Measurements from ENCODE around the gene SULT2B1. TPM values are rescaled to one million over a fixed set of nuclear protein-coding genes. Genes with fewer than 3 reads are reported as not detected.

Gene SULT2B1
- total RNA-seq, 2 donors from 2014 or later, result 0.35 to 2.4 TPM

- no peaks in the 10 kb centered on the region for H3K9me3 ChIP-seq (ENCODE audit: control insufficient read depth, low read length)
- no peak for DNase-seq
- WGBS, 2 experiments (ENCODE audit: insufficient coverage in 1 of 2, insufficient read length in 1 of 2), result 96 to 98% methylated on average over 37 to 39 of the region's 39 CpGs
- Mint-ChIP-seq H3K4me3 (no peak overlapping the region), H3K36me3 (ENCODE audit: low read depth) (no peaks in the 10 kb centered on the region), H3K4me1 (no peaks in the 10 kb centered on the region), H3K27ac (no peak overlapping the region), H3K27me3 (ENCODE audit: insufficient read depth) (peaks cover 3% of the 10 kb centered on the region), H3K9me3 (no peaks in the 10 kb centered on the region)
- no peaks in the 10 kb centered on the region for H3K36me3 ChIP-seq (ENCODE audit: control insufficient read depth, insufficient read depth, low read length)
- H3K4me1 ChIP-seq (ENCODE audit: control insufficient read depth, insufficient read depth, low read length), result no peaks in the 10 kb centered on the region
- H3K9ac ChIP-seq (ENCODE audit: extremely low read depth, low read length, poor library complexity, severe bottlenecking), result no peak overlapping the region
- H3K27me3 ChIP-seq (ENCODE audit: control insufficient read depth, insufficient read depth, low read length, poor library complexity, severe bottlenecking), result no peaks in the 10 kb centered on the region
- no peak overlapping the region for H3K27ac ChIP-seq (ENCODE audit: low read depth, low read length)
- no peak for TF ChIP-seq CTCF (conservative IDR thresholded peaks at IDR 0.05)
- H3K4me3 ChIP-seq (ENCODE audit: low read length), result no peak overlapping the region
Observed at GRCh38 chr19:48603449-48603848, 51.5 kb downstream of the SULT2B1 start.

GRCh38 chr19:48603850-48604249 lies 51.9 kb downstream of the SULT2B1 start:
- Mint-ChIP-seq H3K36me3 (ENCODE audit: low read depth) (no peaks in the 10 kb centered on the region), H3K4me3 (no peak overlapping the region), H3K9me3 (no peaks in the 10 kb centered on the region), H3K27ac (no peak overlapping the region), H3K4me1 (peaks cover under 1% of the 10 kb centered on the region), H3K27me3 (ENCODE audit: insufficient read depth) (no peaks in the 10 kb centered on the region)
- Histone ChIP-seq H3K27ac (ENCODE audit: low read depth, low read length) (no peak overlapping the region), H3K27me3 (ENCODE audit: control insufficient read depth, insufficient read depth, low read length, poor library complexity, severe bottlenecking) (no peaks in the 10 kb centered on the region), H3K36me3 (ENCODE audit: control insufficient read depth, insufficient read depth, low read length) (no peaks in the 10 kb centered on the region), H3K9ac (ENCODE audit: extremely low read depth, low read length, poor library complexity, severe bottlenecking) (no peak overlapping the region), H3K9me3 (ENCODE audit: control insufficient read depth, low read length) (no peaks in the 10 kb centered on the region), H3K4me3 (ENCODE audit: low read length) (no peak overlapping the region), H3K4me1 (ENCODE audit: control insufficient read depth, insufficient read depth, low read length) (no peaks in the 10 kb centered on the region)
- DNase-seq, result no peak
- no peak for TF ChIP-seq CTCF (conservative IDR thresholded peaks at IDR 0.05)
- 95 to 97% methylated on average over 7 to 9 of the region's 9 CpGs for WGBS, 2 experiments (ENCODE audit: insufficient coverage in 1 of 2, insufficient read length in 1 of 2)

- H3K9me3 Mint-ChIP-seq, result no peaks in the 10 kb centered on the region
- H3K27me3 ChIP-seq (ENCODE audit: control insufficient read depth, insufficient read depth, low read length, poor library complexity, severe bottlenecking), result no peaks in the 10 kb centered on the region
- H3K4me1 Mint-ChIP-seq, result peaks cover 1% of the 10 kb centered on the region
- no peak within 1 kb of the TSS for H3K27ac Mint-ChIP-seq
- no peak within 1 kb of the TSS for H3K4me3 ChIP-seq (ENCODE audit: low read length)
- peak; percentile 45 for DNase-seq
- no peak for TF ChIP-seq CTCF (conservative IDR thresholded peaks at IDR 0.05)
- no peaks in the 10 kb centered on the region for H3K9me3 ChIP-seq (ENCODE audit: control insufficient read depth, low read length)
- peak within 1 kb of the TSS; percentile 10 for H3K27ac ChIP-seq (ENCODE audit: low read depth, low read length)
- H3K4me1 ChIP-seq (ENCODE audit: control insufficient read depth, insufficient read depth, low read length), result no peaks in the 10 kb centered on the region
- H3K27me3 Mint-ChIP-seq (ENCODE audit: insufficient read depth), result no peaks in the 10 kb centered on the region
- no peak within 1 kb of the TSS for H3K9ac ChIP-seq (ENCODE audit: extremely low read depth, low read length, poor library complexity, severe bottlenecking)
- H3K36me3 Mint-ChIP-seq (ENCODE audit: low read depth), result no peaks in the 10 kb centered on the region
- 94 to 96% methylated on average over 23 to 39 of the region's 39 CpGs for WGBS, 2 experiments (ENCODE audit: insufficient coverage in 1 of 2, insufficient read length in 1 of 2)
- no peak within 1 kb of the TSS for H3K4me3 Mint-ChIP-seq
- no peaks in the 10 kb centered on the region for H3K36me3 ChIP-seq (ENCODE audit: control insufficient read depth, insufficient read depth, low read length)
Observed at GRCh38 chr19:48606463-48607358, 54.7 kb downstream of the SULT2B1 start, which contains the start of gene SPACA4. SPACA4 (plus strand) TSS chr19:48606742; CDS start chr19:48606979, 237 bp downstream.
